ENCODE data around the gene TMEM123.

The TMEM123 gene

DNA sequence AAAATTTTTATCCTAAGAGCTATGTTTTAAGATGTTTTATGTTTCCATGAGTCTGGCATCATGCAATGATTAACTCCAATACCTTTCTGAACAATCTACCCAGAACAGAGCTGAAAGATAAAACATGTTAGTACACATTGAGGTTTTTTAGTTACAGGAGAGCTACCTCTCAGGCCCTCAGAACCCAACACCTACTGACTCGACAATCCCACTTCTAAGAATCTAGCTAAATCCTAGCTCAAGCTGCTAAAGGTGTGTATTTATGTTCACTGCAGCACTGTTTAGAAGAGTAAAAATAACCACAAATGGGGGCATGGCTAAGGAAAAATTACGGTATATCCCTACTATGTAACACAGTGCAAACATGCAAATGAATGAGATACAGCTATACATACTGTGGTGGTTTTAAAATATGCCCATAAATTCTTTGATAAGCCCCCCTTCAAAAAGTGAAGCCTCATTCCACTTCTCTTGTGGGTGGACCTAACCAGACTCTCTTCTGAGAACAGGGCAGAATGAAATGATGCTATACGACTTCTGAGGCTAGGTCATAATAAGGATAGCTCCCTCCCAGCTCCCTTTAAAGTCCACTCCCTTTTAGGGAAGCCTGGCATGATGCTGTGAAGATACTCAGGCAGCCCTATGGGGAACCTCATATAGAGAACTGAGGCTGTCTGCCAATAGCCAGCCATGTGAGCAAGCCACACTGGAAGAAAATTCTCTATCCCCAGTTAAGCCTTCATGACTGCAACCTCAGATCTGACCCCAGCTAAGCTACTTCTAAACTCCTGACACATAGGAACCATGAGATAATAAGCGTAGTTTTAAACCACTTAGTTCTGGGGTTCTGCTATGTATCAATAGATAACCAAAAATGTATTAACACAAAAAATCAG lies 29.5 kb downstream of the TMEM123 start:
- peak; percentile 50 to 57 (median 54) for DNase-seq

DNA sequence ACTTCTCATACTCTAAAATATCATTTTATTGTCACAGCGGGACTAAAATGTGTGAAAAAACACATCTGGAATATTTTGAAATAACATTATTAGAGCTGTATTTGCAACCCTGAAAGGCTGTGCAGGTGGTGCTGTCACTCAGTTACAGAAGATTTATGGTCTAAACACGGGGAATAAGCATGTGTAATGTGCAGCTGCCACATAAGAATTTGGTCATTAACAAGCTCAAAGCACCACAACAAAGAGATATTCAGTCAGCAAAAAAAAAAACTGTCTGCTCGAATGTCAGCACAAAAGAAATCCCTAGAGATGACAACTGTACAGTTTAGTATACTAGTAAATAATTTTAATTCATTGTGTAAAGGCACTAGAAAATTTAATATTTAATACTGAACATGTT lies 31.3 kb downstream of the TMEM123 start:
- no peak for DNase-seq

DNA sequence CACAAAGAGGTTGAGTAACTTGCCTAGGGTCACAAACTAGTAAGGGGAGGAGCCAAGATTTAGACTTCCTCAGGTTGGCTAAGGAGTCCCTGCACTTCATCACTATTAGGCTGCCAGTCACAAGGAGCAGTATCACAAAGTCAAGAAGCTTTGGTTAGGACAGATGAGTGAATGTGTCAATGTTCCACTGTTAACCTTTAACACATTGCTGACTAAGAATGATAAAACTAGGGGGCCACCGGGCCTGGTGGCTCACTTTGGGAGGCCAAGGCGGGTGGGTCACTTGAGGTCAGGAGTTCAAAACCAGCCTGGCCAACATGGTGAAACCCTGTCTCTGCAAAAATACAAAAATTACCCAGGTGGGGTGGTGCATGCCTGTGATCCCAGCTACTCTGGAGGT lies 32.0 kb downstream of the TMEM123 start:
- DNase-seq, result no peak

DNA sequence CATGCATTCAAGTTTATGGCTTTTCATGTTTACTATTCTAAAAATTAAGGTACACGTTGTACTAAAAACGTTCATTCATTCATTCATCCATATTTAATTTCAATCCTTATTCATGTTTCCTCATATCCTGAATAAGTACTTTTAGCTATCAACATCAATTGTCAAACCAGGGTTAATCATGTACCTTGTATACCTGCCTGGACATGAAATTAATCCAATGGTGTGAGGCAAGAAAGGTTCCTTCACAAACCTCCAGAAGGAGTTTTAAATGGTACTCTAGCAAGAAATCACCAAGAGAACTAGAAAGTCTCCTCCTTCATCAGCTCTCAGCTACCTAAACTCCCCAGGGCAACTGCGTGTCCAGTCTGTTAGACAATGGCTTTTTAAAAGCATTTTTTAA lies 33.4 kb downstream of the TMEM123 start:
- no peak for DNase-seq

DNA sequence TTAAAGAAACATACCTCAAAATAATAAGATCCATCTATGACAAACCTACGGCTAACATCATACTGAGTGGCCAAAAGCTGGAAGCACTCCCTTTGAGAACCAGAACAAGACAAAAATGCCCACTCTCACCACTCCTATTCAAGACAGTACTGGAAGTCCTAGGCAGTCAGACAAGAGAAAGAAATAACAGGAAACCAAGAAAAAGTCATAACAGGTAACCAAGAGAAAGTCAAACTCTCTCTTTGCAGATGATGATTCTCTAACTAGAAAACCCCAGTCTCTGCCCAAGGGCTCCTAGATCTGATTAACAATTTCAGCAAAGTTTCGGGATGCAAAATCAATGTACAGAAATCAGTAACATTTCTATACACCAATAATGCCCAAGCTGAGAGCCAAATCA lies 35.6 kb downstream of the TMEM123 start:
- DNase-seq, result no peak

DNA sequence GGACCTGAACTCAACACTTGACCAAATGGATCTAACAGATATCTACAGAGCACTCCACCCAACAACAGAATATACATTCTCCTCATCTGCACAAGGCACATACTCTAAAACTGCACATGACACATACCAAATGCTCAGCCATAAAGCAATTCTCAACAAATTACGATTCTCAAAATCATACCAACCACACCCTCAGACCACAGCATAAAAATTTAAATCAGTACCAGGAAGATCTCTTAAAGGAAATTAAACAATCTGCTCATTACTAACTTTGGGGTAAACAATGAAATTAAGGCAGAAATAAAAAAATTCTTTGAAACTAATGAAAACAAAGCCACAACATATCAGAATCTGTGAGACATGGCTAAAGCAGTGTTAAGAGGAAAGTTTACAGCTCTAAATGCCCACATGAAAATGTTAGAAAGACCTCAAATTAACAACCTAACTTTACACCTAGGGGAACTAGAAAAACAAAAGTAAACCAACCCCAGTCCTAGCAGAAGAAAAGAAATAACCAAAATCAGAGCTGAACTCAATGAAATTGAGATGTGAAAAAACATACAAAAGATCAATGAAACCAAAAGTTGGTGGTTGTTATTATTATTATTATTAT lies 37.2 kb downstream of the TMEM123 start:
- no peak for DNase-seq

DNA sequence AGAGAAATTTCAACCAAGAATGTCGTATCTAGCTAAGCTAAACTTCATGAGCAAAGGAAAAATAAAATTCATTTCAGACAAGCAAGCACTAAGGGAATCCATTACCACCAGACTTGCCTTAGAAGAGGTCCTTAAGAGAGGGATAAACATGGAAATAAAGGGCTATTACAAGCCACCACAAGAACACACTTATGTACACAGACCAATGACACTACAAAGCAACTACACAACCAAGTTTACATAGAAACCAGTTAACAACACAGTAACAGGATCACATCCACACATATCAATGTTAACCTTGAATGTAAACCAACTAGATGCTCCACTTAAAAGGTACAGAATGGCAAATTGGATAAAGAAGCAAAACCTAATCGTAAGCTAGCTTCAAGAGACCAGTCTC lies 38.0 kb downstream of the TMEM123 start:
- no peak for DNase-seq

DNA sequence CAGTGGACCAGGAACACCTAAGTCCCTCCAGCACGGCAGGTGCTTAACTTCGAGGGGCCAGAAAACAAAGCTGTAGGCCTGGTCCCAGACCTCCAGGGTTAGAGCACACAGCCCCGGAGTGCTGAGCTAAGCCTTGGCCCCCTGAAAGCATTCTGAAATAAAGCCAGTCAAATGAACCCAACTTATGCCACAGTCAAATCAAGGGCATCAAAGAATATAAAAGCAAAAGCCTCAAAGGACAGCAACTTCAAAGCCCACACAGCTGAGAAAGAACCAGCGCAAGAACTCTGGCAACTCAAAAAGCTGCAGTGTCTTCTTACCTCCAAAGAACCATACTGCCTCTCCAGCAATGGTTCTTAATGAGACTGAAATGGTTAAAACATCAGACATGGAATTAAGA lies 39.1 kb downstream of the TMEM123 start:
- no peak for DNase-seq

DNA sequence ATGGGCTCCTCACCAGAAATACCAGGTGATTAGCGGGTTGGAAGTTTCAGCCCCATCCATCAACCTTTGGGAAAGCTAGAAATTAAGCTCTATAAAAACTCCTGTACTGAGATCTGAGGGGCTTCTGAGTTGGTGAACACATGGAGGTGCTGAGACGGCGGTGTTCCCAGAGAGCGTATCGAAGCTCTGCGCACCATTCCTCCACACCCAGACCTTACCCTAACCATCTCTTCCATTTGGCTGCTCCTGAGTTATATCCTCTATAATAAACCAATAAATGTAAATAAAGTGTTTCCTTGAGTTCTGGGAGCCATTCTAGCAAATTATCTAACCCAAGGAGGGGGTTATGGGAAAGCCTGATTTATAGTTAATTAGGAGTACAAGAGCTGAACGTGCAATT lies 41.4 kb downstream of the TMEM123 start:
- no peak for DNase-seq

DNA sequence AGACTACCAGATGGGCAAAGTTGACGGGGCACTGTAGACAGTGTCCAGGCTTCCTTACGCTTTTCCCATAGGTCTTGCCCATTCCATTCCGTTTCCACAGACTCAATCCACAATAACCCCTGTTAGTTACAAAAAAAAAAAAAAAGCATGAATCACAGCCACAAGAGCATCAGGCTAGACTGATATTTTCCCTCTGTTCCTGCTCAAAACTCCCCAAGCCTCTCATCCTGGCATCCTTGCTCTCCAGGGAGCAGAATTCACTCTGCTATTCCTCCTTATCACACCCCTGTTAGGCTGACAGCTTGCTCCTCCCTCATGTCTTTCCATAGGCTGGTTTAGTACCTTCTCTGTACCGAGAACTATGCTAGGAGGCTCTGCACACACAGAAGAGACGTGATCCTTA lies 42.2 kb downstream of the TMEM123 start:
- no peak for DNase-seq

DNA sequence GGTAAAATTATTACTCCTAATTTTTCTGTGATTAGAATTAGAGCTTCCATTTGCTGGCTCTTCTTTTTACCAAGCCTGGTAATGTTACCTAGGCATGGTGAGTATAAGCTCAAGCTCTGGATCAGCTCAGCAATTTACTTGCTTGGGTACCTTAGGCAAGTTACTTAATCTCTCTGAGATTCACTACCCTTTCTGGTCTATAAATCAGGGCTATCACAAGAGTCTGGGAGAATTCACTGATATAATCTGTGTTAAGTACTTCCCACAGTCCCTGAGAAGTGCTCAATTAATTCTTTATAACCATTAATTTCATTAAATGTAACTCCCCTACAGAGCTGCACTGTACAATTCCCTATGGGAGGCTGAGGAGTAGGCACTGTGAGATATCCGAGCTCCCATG lies 44.2 kb downstream of the TMEM123 start:
- no peak for DNase-seq

DNA sequence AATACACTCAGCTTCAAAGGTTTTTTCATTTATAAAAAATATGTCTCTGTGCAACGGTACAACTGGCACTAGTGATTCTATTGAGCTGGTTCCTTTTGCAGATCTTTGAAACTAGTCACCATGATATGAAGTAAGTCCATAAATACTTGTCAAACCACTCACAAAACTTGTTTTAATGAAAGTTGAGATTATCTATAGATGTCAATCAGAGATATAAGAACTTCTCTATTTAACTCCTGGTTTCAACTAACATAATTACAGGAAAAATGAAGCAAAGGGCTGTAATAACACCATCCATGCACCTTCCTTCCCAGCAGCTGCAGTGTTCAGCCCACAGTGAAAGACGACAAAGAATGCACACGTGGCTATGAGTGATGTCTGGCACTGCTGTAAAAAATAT lies 44.7 kb downstream of the TMEM123 start:
- no peak for DNase-seq

DNA sequence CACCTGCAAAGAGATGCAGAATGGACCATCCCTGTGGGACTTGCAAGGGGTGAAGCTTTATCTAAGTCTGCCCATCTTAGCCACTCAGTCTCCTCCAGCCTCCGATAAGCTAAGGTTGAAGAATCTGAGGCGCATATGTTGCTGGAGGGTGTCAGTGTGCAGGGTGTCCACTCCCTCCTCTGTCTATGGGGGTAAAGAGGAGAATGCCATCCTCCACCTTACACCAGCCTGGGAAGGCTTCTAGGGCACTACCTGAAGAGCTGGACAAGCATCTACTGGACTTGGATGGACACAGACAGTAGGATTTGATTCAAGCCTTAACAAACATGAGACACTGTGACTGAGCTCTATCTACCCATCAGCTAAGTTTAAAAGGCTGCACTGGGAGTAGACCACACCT lies 46.5 kb downstream of the TMEM123 start:
- DNase-seq, result no peak

DNA sequence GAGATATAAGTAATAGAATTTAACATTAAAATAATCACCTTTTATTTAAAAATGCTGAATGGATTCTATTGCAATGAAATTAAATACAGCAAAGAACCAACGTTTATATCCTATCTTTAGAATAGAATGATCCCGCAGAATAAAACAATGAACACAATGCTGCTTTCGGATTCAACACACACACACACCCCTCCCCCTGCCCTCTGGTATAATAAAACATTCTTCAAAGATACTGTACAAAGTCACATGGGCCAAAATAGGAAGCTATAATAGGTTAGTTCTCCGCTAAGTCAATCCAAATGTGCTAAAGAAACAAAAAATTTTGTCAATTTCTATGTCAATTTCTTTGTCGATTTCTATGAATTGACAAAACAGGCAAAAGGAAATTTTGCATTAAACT lies 47.1 kb downstream of the TMEM123 start:
- no peak for DNase-seq

DNA sequence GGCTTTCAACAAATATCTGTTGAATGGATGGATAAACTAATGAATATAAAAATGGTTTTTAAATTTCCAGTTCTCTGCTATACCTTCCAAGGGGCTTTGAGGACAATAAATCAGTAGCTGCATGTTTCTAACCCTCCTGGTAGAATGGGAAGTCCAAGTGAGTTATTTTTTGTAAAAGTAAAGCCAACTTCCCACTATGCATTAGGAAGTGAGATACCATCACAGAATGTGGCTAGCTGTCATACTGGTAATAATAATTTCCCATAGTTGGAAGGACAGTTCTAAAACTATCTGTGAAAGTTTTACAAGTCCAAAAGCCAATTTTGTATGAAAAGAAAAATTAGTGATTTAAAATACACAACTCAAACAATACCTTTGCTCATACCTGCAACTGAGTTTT lies 50.0 kb downstream of the TMEM123 start:
- peak in 2 of 3 donors; percentile 51 to 52 for DNase-seq

DNA sequence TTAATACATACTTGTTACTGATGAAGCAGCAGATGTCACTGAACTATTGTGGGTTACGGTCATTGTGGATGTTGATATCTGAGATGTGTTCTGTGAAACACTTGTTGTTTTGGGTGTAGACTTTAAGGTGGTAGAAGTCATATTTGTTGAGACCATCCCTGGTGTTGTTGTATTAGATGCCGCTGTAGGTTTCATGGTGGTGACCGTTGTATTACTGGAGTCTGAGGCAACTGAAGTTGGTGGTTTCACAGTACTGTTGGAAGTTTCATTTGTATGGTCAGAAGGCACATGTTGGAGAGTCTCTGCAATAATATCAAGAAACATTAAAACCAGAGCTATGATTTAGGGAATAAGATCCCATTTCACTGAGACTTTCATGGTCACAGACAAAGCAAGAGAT lies 50.7 kb downstream of the TMEM123 start:
- DNase-seq, result no peak

DNA sequence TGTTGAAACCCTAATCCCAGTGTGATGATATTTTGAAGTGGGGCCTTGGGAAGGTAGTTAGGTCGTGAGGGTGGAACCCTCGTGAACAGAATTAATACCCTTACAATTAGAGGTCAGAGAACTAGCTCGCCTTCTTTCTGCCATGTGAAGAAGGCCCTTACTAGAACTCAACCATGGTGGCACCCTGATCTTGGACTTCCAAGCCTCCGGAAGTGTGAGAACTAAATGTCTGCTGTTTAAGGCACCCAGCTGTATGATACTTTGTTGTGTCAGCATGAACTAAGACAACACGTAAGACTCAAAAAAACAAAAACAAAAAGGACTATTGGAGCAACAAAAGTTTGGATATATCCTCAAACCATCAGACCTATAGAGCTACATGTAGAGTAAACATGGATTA lies 52.0 kb downstream of the TMEM123 start:
- no peak for DNase-seq

DNA sequence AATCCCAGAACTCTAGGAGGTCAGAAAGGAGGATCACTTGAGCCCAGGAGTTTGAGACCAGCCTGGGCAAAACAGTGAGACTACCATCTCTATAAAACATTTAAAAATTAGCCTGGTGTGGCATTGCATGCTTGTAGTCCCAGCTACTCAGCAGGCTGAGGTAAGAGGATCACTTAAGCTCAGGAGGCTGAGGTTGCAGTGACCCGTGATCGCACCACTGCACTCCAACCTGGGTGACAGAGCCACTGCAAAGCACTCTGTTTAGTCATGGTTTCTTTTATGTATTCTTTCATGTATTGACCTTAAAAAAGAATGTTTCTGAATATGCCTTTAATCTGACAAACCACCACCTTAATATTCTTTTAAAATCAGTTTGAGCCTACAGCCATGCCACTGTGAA lies 53.4 kb downstream of the TMEM123 start:
- DNase-seq, result no peak

DNA sequence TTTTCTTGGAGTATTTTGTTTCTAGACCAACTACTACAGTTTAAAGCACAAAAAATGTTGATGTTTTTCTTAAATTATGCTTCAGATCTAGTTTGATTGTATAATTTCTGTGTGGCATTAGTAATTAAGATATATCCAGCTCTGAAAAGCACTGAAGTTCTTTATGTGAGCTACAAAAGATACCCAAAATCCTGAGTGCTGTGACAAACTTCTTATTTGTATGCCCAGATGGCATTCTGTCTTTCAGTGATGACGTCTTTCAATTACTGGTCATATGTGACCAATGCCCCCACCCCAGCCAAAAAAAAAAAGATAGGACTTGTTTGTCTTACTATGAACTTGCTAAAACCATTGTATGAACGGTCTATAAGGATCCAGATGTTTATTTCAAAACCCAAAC lies 54.3 kb downstream of the TMEM123 start:
- no peak for DNase-seq

DNA sequence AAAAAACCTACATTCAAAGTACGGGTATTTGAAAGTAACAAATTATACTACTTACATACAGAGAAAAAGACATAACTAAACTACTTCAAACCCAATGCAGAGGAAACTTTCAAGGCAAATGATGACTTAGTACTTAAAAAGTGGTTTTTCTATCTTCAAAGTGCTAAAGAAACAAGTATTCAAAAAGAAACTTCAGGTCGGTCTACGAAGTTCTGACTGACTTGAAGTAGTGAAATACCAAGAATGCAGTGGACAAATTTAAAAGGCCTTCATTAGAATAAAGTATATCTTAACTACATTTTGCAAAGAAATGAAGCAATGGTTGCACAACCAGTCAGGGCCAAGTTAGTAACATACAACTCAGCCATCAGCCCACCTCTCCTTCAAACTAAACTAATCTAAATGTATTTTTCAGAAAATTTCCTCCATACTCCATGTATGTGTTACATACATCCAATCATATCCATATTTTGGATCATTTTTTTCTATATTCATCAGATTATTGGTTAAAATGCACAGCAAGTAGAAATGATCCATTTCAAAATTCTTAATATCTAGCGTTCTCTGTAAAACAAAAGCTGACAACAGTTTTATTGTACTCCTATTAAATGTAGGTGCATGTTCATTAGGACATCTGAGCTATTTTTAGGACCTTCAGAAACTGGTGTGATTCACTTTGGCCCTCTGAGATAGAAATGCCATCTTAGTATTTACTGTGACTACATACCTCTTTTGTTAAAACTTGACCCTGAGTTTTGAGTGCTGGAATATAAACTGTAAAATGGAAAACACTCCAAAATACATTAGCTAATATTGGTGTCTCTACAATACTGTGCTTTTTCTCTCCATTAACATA lies 55.6 kb downstream of the TMEM123 start:
- DNase-seq, result no peak

DNA sequence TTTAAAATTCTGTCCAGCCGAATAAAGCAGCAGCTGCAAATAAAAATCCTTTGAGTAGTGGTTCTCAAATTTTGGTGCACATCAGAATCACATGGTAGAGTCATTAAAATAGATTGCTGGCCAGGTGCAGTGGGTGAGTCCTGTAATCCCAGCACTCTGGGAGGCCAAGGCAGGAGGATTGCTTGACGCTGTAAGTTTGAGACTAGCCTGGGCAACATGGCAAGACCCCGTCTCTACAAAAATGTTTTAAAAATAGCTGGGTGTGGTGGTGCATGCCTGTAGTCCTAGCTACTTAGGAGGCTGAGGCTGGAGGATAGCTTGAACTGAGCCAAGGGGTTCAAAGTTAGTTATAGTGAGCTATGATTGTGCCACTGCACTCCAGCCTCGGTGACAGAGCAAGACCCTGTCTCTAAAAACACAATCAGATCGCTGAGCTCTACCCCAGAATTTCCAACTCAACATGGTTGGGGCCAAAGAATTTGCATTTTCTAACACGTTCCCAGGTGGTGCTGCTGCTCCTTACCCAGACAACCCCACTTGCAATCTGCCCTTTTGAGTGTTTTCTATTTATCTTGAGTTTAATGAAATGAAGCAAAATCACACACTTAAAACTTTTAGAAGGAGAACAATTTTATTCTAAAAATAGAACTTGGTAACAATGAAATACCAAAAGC lies 56.7 kb downstream of the TMEM123 start:
- no peak for DNase-seq

DNA sequence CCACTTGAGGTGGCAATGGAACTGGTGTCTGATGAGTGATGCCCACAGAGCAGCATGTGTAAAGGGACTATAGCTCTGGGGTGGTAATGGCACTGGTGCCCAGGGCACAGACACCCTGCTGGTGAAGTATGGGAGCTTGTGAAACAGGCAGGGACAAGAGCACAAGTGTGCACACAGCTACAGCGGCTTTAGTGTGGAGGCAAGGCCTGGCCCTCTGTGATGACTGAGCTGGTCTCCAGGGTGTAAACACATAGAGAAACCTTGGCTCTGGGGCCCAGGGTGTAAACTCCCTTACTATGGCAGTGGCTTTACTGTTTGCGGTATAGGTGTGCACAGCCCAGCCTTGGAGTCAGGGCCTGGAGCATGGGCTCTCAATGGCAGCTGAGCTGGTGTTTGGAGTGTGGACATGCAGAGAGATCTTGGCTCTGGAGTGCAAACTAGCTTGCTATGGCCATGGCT lies 59.3 kb downstream of the TMEM123 start:
- no peak for DNase-seq
